SK-N-SH (cell line): ENCODE measurements around the gene ARMH3. TPM values are rescaled to one million over a fixed set of nuclear protein-coding genes. Genes with fewer than 3 reads are reported as not detected.

Source experiments
- CTCF ChIA-PET: fragments of 300-600, 350-600 bp; formaldehyde crosslinking; extraction: SDS; loops from one replicate; lab custom pipeline; 2021; lab: Yijun Ruan, JAX
- POLR2A ChIA-PET: fragments of 350-600 bp; sonication (Branson Sonifier 250); formaldehyde crosslinking; extraction: SDS; loops from one replicate; lab custom pipeline; 2020; ENCODE audit warnings: antibody characterized with exemption, inconsistent platforms; lab: Yijun Ruan, JAX
- DNase-seq: peaks from one replicate; pipeline ENCODE4 v3.0.0; 2012
- H2AFZ ChIP-seq: fragments of 200-600 bp; sonication (generic); 2 replicates; pipeline ENCODE4 v1.8.1; 2016; ENCODE audit warnings: antibody characterized with exemption, mild to moderate bottlenecking, low read depth
- H3F3A ChIP-seq: fragments of 200-600 bp; sonication (generic); replicated peaks from 2 replicates; pipeline ENCODE3; 2016; ENCODE audit warnings: antibody characterized with exemption, mild to moderate bottlenecking; ENCODE audit not compliant: insufficient read depth
- H3K27ac ChIP-seq, 2 experiments: fragments of 200-500 bp in 1 of 2; fragments of 200-600 bp in 1 of 2; sonication (Bioruptor generic) in 1 of 2; sonication (generic), shearing (Covaris generic) in 1 of 2; 2 replicates each; pipeline versions ENCODE4 v1.5.1 to v1.6.1; 2014 to 2016; ENCODE audit warnings: low read depth in 2 of 2, inconsistent platforms in 1 of 2, low read length in 1 of 2, mild to moderate bottlenecking in 1 of 2, mixed read lengths in 1 of 2
- H3K27me3 ChIP-seq: fragments of 200-600 bp; sonication (generic), shearing (Covaris generic); 2 replicates; pipeline ENCODE4 v1.6.1; 2016; ENCODE audit warnings: mixed run types; ENCODE audit not compliant: insufficient read depth
- H3K36me3 ChIP-seq, 2 experiments: fragments of 200-500 bp in 1 of 2; fragments of 200-600 bp in 1 of 2; sonication (Bioruptor generic) in 1 of 2; sonication (generic) in 1 of 2; replicated peaks in 1 of 2; 2 replicates each; pipeline versions ENCODE3 to v1.5.1; 2014 to 2016; ENCODE audit warnings: low read length in 1 of 2, mild to moderate bottlenecking in 1 of 2; ENCODE audit not compliant: insufficient read depth in 2 of 2, control insufficient read depth in 1 of 2
- H3K4me1 ChIP-seq, 2 experiments: fragments of 200-500 bp in 1 of 2; fragments of 200-600 bp in 1 of 2; sonication (Bioruptor generic) in 1 of 2; sonication (generic), shearing (Covaris generic) in 1 of 2; 2 replicates each; pipeline versions ENCODE4 v1.5.1 to v1.6.1; 2014 to 2016; ENCODE audit warnings: low read depth in 1 of 2, low read length in 1 of 2, mixed run types in 1 of 2; ENCODE audit not compliant: insufficient read depth in 2 of 2, control insufficient read depth in 1 of 2
- H3K4me2 ChIP-seq: fragments of 200-600 bp; sonication (generic), shearing (Covaris generic); 2 replicates; pipeline ENCODE4 v1.6.1; 2017; ENCODE audit warnings: mixed run types
- H3K4me3 ChIP-seq, 2 experiments: fragments of 200-500 bp in 1 of 2; fragments of 200-600 bp in 1 of 2; sonication (Bioruptor generic) in 1 of 2; sonication (generic), shearing (Covaris generic) in 1 of 2; 2 replicates each; pipeline versions ENCODE4 v1.5.1 to v1.8.1; 2014 to 2016; ENCODE audit warnings: low read depth in 2 of 2, inconsistent platforms in 1 of 2, low read length in 1 of 2, mild to moderate bottlenecking in 1 of 2, mixed read lengths in 1 of 2, moderate library complexity in 1 of 2
- H3K79me2 ChIP-seq: fragments of 200-600 bp; sonication (generic); 2 replicates; pipeline ENCODE4 v1.8.1; 2017; ENCODE audit warnings: mild to moderate bottlenecking; ENCODE audit not compliant: insufficient read depth
- H3K9ac ChIP-seq: fragments of 200-600 bp; sonication (generic); 2 replicates; pipeline ENCODE4 v1.6.1; 2017; ENCODE audit warnings: mixed run types
- H3K9me2 ChIP-seq: fragments of 200-600 bp; sonication (generic); 2 replicates; pipeline ENCODE4 v1.6.1; 2017; ENCODE audit warnings: mixed run types
- H3K9me3 ChIP-seq: fragments of 200-600 bp; sonication (generic); 2 replicates; pipeline ENCODE4 v1.6.1; 2017; ENCODE audit warnings: mixed run types, mild to moderate bottlenecking, moderate library complexity
- H4K20me1 ChIP-seq: fragments of 200-600 bp; sonication (generic); 2 replicates; pipeline ENCODE4 v1.6.1; 2017; ENCODE audit warnings: mild to moderate bottlenecking, mixed run types; ENCODE audit not compliant: insufficient read depth
- EZH2phosphoT487 ChIP-seq: fragments of 200-600 bp; sonication (generic); IDR thresholded peaks from 2 replicates; pipeline ENCODE4 v1.6.1; 2017; ENCODE audit warnings: low read depth, mixed run types, mild to moderate bottlenecking, antibody characterized with exemption, moderate library complexity, borderline replicate concordance
- FOSL2 ChIP-seq: IDR thresholded peaks from 2 replicates; pipeline ENCODE4 v1.4.0; 2012; ENCODE audit warnings: low read depth, mild to moderate bottlenecking, moderate library complexity, borderline replicate concordance
- MEF2A ChIP-seq: IDR thresholded peaks from 2 replicates; pipeline ENCODE4 v1.4.0; 2012; ENCODE audit warnings: low read depth, borderline replicate concordance
- MXI1 ChIP-seq: IDR thresholded peaks from 2 replicates; pipeline ENCODE4 v1.6.1; 2012; ENCODE audit warnings: mild to moderate bottlenecking, low read depth, low read length, improper control_type of control experiment
- NFIC ChIP-seq: IDR thresholded peaks from 2 replicates; pipeline ENCODE4 v1.4.0; 2012; ENCODE audit warnings: borderline replicate concordance
- NRF1 ChIP-seq: IDR thresholded peaks from 2 replicates; pipeline ENCODE4 v1.6.1; 2012; ENCODE audit warnings: low read depth, mild to moderate bottlenecking, low read length
- POLR2AphosphoS5 ChIP-seq: IDR thresholded peaks from 2 replicates; pipeline ENCODE4 v1.6.1; 2012; ENCODE audit warnings: low read depth, low read length
- RFX5 ChIP-seq: IDR thresholded peaks from 2 replicates; pipeline ENCODE4 v1.6.1; 2012; ENCODE audit warnings: mild to moderate bottlenecking, improper control_type of control experiment, low read length
- RXRA ChIP-seq: IDR thresholded peaks from 2 replicates; pipeline ENCODE4 v1.4.0; 2012; ENCODE audit warnings: low read depth, mild to moderate bottlenecking, borderline replicate concordance
- SIN3A ChIP-seq: IDR thresholded peaks from 2 replicates; pipeline ENCODE4 v1.6.1; 2012; ENCODE audit warnings: low read depth, mild to moderate bottlenecking, low read length, moderate library complexity, borderline replicate concordance
- SMC3 ChIP-seq: IDR thresholded peaks from 2 replicates; pipeline ENCODE4 v1.6.1; 2012; ENCODE audit warnings: low read depth, low read length, improper control_type of control experiment
- YY1 ChIP-seq: IDR thresholded peaks from 2 replicates; pipeline ENCODE4 v1.4.0; 2012; ENCODE audit warnings: low read depth, mild to moderate bottlenecking
- WGBS: methylation state at CpG from one replicate; pipeline ENCODE4 v1.1.6; 2017; ENCODE audit warnings: low lambda C conversion rate; 5-methylcytosine and 5-hydroxymethylcytosine counted together
- polyA plus RNA-seq, 3 experiments: library from polyadenylated mRNA; depleted of rRNA; stranded (reverse); fragments of >200 nt; gene quantifications; 2 replicates each; pipeline ENCODE4 v1.2.3, GENCODE V29; 2012
- TF ChIP-seq, protein P1 (sequence below): IDR thresholded peaks from 2 replicates; pipeline ENCODE4 v1.4.0; 2012; ENCODE audit warnings: low read depth, borderline replicate concordance
- TF ChIP-seq, protein P2 (sequence below): fragments of 150-350 bp; IDR thresholded peaks from 2 replicates; pipeline ENCODE4 v1.6.1; 2017; ENCODE audit warnings: antibody characterized with exemption, low read length, low read depth, borderline replicate concordance
- TF ChIP-seq, protein P3 (sequence below): IDR thresholded peaks from 2 replicates; pipeline ENCODE4; 2012
- TF ChIP-seq, protein P4 (sequence below): IDR thresholded peaks from 2 replicates; pipeline ENCODE4 v1.4.0; 2012; ENCODE audit warnings: low read depth
- TF ChIP-seq, protein P5 (sequence below): IDR thresholded peaks from 2 replicates; pipeline ENCODE4 v1.6.1; 2012; ENCODE audit warnings: mild to moderate bottlenecking, low read depth, low read length, moderate library complexity

Gene ARMH3
- polyA plus RNA-seq, 1 of the 3 experiments (the other 2 are of a cell fraction), result 12.1 TPM

DNA sequence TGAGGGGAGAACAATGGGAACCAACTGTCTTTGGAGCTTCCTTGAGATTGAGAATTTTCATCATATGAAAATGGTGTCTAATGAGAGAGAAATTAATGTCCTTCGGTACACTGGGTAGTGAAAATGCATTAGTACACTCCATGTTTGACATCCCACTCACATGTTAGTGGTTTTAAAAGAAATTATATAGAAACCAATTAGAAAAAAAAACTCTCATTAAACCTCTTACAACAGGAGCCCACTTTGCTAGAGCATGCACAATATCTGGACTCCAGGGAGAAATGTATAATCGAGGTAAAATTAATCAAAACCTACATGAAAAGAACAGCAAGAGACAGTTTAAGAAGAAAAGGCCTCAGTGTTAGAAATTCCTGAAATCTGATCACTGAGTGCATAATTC lies 133.1 kb downstream of the ARMH3 start:
- H3K9ac ChIP-seq, result no peak overlapping the region
- H3K36me3 ChIP-seq, result peaks cover 0 to 3% of the 10 kb centered on the region in 2 experiments
- H3K27ac ChIP-seq, result no peak overlapping the region
- H4K20me1 ChIP-seq, result no peaks in the 10 kb centered on the region
- H3K9me3 ChIP-seq, result no peaks in the 10 kb centered on the region
- WGBS, result 86% methylated on average over 2 of the region's 2 CpGs
- no peaks in the 10 kb centered on the region for H3K79me2 ChIP-seq
- POLR2A ChIA-PET, result no interaction called here
- DNase-seq, result no peak
- H3F3A ChIP-seq, result no peaks in the 10 kb centered on the region
- no peaks in the 10 kb centered on the region for H3K9me2 ChIP-seq
- TF ChIP-seq, protein P1, sequence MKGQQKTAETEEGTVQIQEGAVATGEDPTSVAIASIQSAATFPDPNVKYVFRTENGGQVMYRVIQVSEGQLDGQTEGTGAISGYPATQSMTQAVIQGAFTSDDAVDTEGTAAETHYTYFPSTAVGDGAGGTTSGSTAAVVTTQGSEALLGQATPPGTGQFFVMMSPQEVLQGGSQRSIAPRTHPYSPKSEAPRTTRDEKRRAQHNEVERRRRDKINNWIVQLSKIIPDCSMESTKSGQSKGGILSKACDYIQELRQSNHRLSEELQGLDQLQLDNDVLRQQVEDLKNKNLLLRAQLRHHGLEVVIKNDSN, result no peak
- TF ChIP-seq RXRA, result no peak
- TF ChIP-seq NRF1, result no peak
- no peak for TF ChIP-seq POLR2AphosphoS5
- no peak for TF ChIP-seq MXI1
- TF ChIP-seq SIN3A, result no peak
- TF ChIP-seq SMC3, result no peak
- TF ChIP-seq, protein P2, sequence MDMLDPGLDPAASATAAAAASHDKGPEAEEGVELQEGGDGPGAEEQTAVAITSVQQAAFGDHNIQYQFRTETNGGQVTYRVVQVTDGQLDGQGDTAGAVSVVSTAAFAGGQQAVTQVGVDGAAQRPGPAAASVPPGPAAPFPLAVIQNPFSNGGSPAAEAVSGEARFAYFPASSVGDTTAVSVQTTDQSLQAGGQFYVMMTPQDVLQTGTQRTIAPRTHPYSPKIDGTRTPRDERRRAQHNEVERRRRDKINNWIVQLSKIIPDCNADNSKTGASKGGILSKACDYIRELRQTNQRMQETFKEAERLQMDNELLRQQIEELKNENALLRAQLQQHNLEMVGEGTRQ, result no peak
- no peak for TF ChIP-seq YY1
- TF ChIP-seq, protein P3, sequence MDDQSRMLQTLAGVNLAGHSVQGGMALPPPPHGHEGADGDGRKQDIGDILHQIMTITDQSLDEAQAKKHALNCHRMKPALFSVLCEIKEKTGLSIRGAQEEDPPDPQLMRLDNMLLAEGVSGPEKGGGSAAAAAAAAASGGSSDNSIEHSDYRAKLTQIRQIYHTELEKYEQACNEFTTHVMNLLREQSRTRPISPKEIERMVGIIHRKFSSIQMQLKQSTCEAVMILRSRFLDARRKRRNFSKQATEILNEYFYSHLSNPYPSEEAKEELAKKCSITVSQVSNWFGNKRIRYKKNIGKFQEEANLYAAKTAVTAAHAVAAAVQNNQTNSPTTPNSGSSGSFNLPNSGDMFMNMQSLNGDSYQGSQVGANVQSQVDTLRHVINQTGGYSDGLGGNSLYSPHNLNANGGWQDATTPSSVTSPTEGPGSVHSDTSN, result no peak
- TF ChIP-seq FOSL2, result no peak
- TF ChIP-seq, protein P4, sequence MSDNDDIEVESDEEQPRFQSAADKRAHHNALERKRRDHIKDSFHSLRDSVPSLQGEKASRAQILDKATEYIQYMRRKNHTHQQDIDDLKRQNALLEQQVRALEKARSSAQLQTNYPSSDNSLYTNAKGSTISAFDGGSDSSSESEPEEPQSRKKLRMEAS, result no peak
- no peak for TF ChIP-seq RFX5
- TF ChIP-seq EZH2phosphoT487, result no peak
- no peak for TF ChIP-seq MEF2A
- no peak for TF ChIP-seq NFIC
- TF ChIP-seq, protein P5, sequence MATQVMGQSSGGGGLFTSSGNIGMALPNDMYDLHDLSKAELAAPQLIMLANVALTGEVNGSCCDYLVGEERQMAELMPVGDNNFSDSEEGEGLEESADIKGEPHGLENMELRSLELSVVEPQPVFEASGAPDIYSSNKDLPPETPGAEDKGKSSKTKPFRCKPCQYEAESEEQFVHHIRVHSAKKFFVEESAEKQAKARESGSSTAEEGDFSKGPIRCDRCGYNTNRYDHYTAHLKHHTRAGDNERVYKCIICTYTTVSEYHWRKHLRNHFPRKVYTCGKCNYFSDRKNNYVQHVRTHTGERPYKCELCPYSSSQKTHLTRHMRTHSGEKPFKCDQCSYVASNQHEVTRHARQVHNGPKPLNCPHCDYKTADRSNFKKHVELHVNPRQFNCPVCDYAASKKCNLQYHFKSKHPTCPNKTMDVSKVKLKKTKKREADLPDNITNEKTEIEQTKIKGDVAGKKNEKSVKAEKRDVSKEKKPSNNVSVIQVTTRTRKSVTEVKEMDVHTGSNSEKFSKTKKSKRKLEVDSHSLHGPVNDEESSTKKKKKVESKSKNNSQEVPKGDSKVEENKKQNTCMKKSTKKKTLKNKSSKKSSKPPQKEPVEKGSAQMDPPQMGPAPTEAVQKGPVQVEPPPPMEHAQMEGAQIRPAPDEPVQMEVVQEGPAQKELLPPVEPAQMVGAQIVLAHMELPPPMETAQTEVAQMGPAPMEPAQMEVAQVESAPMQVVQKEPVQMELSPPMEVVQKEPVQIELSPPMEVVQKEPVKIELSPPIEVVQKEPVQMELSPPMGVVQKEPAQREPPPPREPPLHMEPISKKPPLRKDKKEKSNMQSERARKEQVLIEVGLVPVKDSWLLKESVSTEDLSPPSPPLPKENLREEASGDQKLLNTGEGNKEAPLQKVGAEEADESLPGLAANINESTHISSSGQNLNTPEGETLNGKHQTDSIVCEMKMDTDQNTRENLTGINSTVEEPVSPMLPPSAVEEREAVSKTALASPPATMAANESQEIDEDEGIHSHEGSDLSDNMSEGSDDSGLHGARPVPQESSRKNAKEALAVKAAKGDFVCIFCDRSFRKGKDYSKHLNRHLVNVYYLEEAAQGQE, result no peak
- TF ChIP-seq, all 33 proteins: peak for 0
- H3K27me3 ChIP-seq, result no peaks in the 10 kb centered on the region
- H3K4me1 ChIP-seq, result no peaks in the 10 kb centered on the region
- no peak overlapping the region for H3K4me2 ChIP-seq
- no peak overlapping the region for H2AFZ ChIP-seq
- CTCF ChIA-PET, result interaction anchor here (0.5 to 1.5 kb wide), 2 partner anchors 87 to 428 kb away, joined by 3 read pairs; no protein-coding TSS in a partner anchor
- H3K4me3 ChIP-seq, result no peak overlapping the region
